CD8-positive, alpha-beta memory T cell (primary cell): ENCODE measurements around the gene CR1. TPM values are rescaled to one million over a fixed set of nuclear protein-coding genes. Genes with fewer than 3 reads are reported as not detected.
A peak's percentile ranks its signal among the peaks of the same experiment; 100 is the strongest.

ENCODE experiments used
- CTCF ChIA-PET: fragments of 350-600 bp; sonication (Branson Sonifier 250); formaldehyde crosslinking; loops from one replicate; lab custom pipeline; 2021; ENCODE audit warnings: antibody characterized with exemption; lab: Charles Lee
- POLR2A ChIA-PET: fragments of 350-600 bp; sonication (Branson Sonifier 250); formaldehyde crosslinking; loops from one replicate; lab custom pipeline; 2021; ENCODE audit warnings: antibody characterized with exemption; lab: Charles Lee
- DNase-seq, 5 donors: peaks; one replicate each; pipeline versions ENCODE4 v3.0.0 to v3.0.0-alpha.2; 2020 to 2022; ENCODE audit warnings: mixed read lengths in 1 of 5
- H3K27ac ChIP-seq: one replicate; pipeline ENCODE4 v1.7.0; 2013; ENCODE audit warnings: low read depth, mild to moderate bottlenecking, low read length, moderate library complexity
- H3K27me3 ChIP-seq: 2 replicates; pipeline ENCODE4 v1.7.0; 2013; ENCODE audit warnings: low read length, mild to moderate bottlenecking; ENCODE audit not compliant: insufficient read depth, poor library complexity, severe bottlenecking
- H3K36me3 ChIP-seq: 2 replicates; pipeline ENCODE4 v1.7.0; 2013; ENCODE audit warnings: mild to moderate bottlenecking, low read length, moderate library complexity; ENCODE audit not compliant: insufficient read depth
- H3K4me1 ChIP-seq: 2 replicates; pipeline ENCODE4 v1.7.0; 2013; ENCODE audit warnings: mild to moderate bottlenecking, low read length, moderate library complexity; ENCODE audit not compliant: insufficient read depth
- H3K4me3 ChIP-seq: 2 replicates; pipeline ENCODE4 v1.7.0; 2013; ENCODE audit warnings: mild to moderate bottlenecking, low read length
- H3K9me3 ChIP-seq: 2 replicates; pipeline ENCODE4 v1.7.0; 2013; ENCODE audit warnings: mild to moderate bottlenecking, low read length
- H3K27ac Mint-ChIP-seq, 8 donors: one replicate each; pipeline ENCODE4 v1.8.0; 2020 to 2021; ENCODE audit warnings: mixed read lengths in 8 of 8, mild to moderate bottlenecking in 6 of 8, inconsistent platforms in 3 of 8, moderate library complexity in 3 of 8
- H3K27me3 Mint-ChIP-seq, 2 donors: one replicate each; pipeline ENCODE4 v1.8.0; 2020 to 2021; ENCODE audit warnings: mixed read lengths in 2 of 2, mild to moderate bottlenecking in 1 of 2, moderate library complexity in 1 of 2
- H3K36me3 Mint-ChIP-seq, 3 donors: one replicate each; pipeline ENCODE4 v1.8.0; 2020 to 2021; ENCODE audit warnings: mixed read lengths in 3 of 3, inconsistent platforms in 1 of 3, mild to moderate bottlenecking in 1 of 3
- H3K4me1 Mint-ChIP-seq, 3 donors: one replicate each; pipeline ENCODE4 v1.8.0; 2020 to 2021; ENCODE audit warnings: mixed read lengths in 3 of 3, inconsistent platforms in 1 of 3, mild to moderate bottlenecking in 1 of 3
- H3K4me3 Mint-ChIP-seq, 7 donors: one replicate each; pipeline ENCODE4 v1.8.0; 2020 to 2021; ENCODE audit warnings: mixed read lengths in 7 of 7, mild to moderate bottlenecking in 6 of 7, moderate library complexity in 4 of 7, inconsistent platforms in 2 of 7
- H3K9me3 Mint-ChIP-seq, 5 donors: one replicate each; pipeline ENCODE4 v1.8.0; 2020 to 2022; ENCODE audit warnings: mixed read lengths in 5 of 5, mild to moderate bottlenecking in 3 of 5, moderate library complexity in 2 of 5, inconsistent platforms in 1 of 5
- polyA plus RNA-seq: library from polyadenylated mRNA; unstranded; fragments of 300-500 nt; fragmentation: Illumina TruSeq; gene quantifications from one replicate; pipeline ENCODE4 v1.2.3, GENCODE V29; 2021
- total RNA-seq, 2 experiments: library from RNA; stranded (reverse); gene quantifications; one replicate each; pipeline ENCODE4 v1.2.3, GENCODE V29; 2021

CR1 gene
- total and polyA plus RNA-seq, 3 experiments from 2014 or later = 2.3 to 4.2 (median 3.7) TPM

DNA sequence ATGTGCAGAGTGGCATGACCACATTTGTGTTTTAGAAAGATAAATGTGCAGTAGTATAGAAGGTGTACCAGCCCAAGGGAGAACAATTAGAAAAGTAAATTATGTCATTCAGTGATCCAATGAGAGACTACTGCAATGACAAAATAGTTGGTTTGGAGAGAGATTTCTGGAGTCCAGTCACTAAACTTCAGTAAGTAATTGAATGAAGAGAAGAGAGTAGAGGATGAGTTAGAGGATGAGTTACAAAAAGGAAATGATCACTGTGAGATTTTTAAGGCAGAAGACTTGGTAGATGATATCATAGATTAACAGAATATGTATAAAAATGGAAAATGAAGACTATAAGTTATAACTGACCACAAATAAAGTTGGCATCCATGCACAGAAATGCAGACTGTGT lies 33.4 kb upstream of the CR1 start:
- H3K36me3 Mint-ChIP-seq = peaks cover 0 to 2% (median 0%) of the 10 kb centered on the region in 3 donors
- DNase-seq = no peak
- Histone ChIP-seq H3K9me3 (no peaks in the 10 kb centered on the region), H3K36me3 (no peaks in the 10 kb centered on the region), H3K4me1 (peaks cover 59% of the 10 kb centered on the region), H3K4me3 (no peak overlapping the region), H3K27ac (no peak overlapping the region), H3K27me3 (no peaks in the 10 kb centered on the region)
- H3K27me3 Mint-ChIP-seq = peaks cover 12 to 22% of the 10 kb centered on the region in 2 donors
- H3K27ac Mint-ChIP-seq = no peak overlapping the region
- ChIA-PET POLR2A (no interaction called here), CTCF (no interaction called here)
- no peak overlapping the region for H3K4me3 Mint-ChIP-seq
- peaks cover 20 to 42% (median 40%) of the 10 kb centered on the region in 3 donors for H3K4me1 Mint-ChIP-seq
- no peaks in the 10 kb centered on the region for H3K9me3 Mint-ChIP-seq

GRCh38 chr1:207463021-207463420 lies 32.9 kb upstream of the CR1 start:
- Histone ChIP-seq H3K27me3 (no peaks in the 10 kb centered on the region), H3K27ac (no peak overlapping the region), H3K4me3 (no peak overlapping the region), H3K9me3 (no peaks in the 10 kb centered on the region), H3K36me3 (no peaks in the 10 kb centered on the region), H3K4me1 (peaks cover 54% of the 10 kb centered on the region)
- Mint-ChIP-seq H3K4me1 (peaks cover 20 to 42% (median 40%) of the 10 kb centered on the region in 3 donors), H3K4me3 (no peak overlapping the region), H3K27ac (peak overlapping the region in 1 of 8 donors; percentile 2), H3K9me3 (no peaks in the 10 kb centered on the region), H3K36me3 (peaks cover 0 to 2% (median 0%) of the 10 kb centered on the region in 3 donors), H3K27me3 (peaks cover 12 to 22% of the 10 kb centered on the region in 2 donors)
- POLR2A ChIA-PET = no interaction called here
- CTCF ChIA-PET = no interaction called here
- no peak for DNase-seq

DNA sequence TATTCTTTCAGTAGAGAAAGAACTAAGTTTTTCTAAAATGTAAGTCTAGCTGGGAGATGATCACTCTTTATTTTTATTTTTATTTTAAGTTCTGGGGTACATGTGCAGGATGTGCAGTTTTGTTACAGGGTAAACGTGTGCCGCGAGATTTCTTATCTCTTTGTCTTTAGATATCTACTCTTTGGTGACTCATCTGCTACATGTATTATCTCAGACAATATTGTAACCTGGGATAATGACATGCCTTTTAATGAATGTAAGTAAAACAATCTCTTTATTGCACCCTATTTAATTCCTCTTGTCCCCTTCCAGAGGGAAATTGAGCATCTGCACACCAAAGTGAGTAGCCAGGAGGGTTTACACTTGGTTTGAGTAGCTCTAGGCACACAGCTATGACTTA lies 32.4 kb upstream of the CR1 start:
- Mint-ChIP-seq H3K27ac (peak overlapping the region in 1 of 8 donors; percentile 31), H3K4me3 (peak overlapping the region in 1 of 7 donors; percentile 15), H3K27me3 (peaks cover 14 to 26% of the 10 kb centered on the region in 2 donors), H3K36me3 (peaks cover 0 to 2% (median 0%) of the 10 kb centered on the region in 3 donors), H3K9me3 (no peaks in the 10 kb centered on the region), H3K4me1 (peaks cover 20 to 42% (median 40%) of the 10 kb centered on the region in 3 donors)
- H3K27ac ChIP-seq = no peak overlapping the region
- no peaks in the 10 kb centered on the region for H3K36me3 ChIP-seq
- ChIA-PET POLR2A (no interaction called here), CTCF (no interaction called here)
- H3K4me1 ChIP-seq = peaks cover 49% of the 10 kb centered on the region
- H3K9me3 ChIP-seq = no peaks in the 10 kb centered on the region
- no peaks in the 10 kb centered on the region for H3K27me3 ChIP-seq
- DNase-seq = no peak
- H3K4me3 ChIP-seq = no peak overlapping the region

DNA sequence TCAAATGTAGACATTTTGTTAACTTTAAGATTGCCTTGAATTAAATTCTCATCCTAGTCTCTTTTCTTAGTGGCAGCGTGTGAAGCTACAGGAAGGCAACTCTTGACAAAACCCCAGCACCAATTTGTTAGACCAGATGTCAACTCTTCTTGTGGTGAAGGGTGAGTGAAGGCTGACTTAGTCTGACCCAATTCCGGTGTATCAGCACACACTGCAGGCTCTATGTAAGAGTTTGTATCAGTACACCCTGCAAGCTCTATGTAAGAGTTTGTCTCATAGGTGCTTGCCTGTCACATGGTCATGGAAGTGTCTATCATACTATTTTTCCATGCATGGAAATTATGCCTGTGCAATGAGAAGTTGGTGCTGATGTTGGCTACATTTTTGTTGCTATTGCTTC lies 25.0 kb upstream of the CR1 start:
- H3K27ac ChIP-seq = no peak overlapping the region
- H3K27me3 ChIP-seq = no peaks in the 10 kb centered on the region
- Mint-ChIP-seq H3K9me3 (no peaks in the 10 kb centered on the region), H3K4me1 (peaks cover 9 to 17% (median 12%) of the 10 kb centered on the region in 3 donors), H3K36me3 (no peaks in the 10 kb centered on the region), H3K27me3 (peaks cover 13 to 32% of the 10 kb centered on the region in 2 donors), H3K27ac (peak overlapping the region in 6 of 8 donors; percentile 2 to 50 (median 18)), H3K4me3 (no peak overlapping the region)
- ChIA-PET CTCF (interaction anchor here (1.1 to 1.4 kb wide), 2 partner anchors 17 to 386 kb away, joined by 3 to 4 read pairs; partner anchors contain the start of gene CR2), POLR2A (no interaction called here)
- H3K4me1 ChIP-seq = peaks cover 7% of the 10 kb centered on the region
- peak in 2 of 5 donors; percentile 40 to 64 for DNase-seq
- H3K9me3 ChIP-seq = no peaks in the 10 kb centered on the region
- H3K36me3 ChIP-seq = no peaks in the 10 kb centered on the region
- H3K4me3 ChIP-seq = no peak overlapping the region

DNA sequence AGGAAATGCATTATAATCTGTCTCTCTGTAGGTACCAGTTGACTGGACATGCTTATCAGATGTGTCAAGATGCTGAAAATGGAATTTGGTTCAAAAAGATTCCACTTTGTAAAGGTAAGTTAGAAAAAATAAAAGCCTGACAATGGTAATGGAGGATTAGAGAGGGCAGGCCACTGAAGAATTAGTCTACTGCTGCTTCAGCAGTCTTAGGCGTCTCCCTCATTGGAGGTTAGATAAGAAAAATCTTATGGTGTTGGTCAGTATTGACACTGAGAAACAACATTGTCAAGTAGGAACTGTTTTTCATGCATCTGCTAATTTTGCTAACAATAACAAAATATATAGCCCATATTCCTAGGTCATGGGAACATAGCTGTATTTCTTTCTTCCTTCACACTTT lies 21.7 kb upstream of the CR1 start:
- Histone ChIP-seq H3K4me3 (no peak overlapping the region), H3K27ac (no peak overlapping the region), H3K4me1 (peaks cover 7% of the 10 kb centered on the region), H3K36me3 (no peaks in the 10 kb centered on the region), H3K9me3 (no peaks in the 10 kb centered on the region), H3K27me3 (no peaks in the 10 kb centered on the region)
- ChIA-PET POLR2A (no interaction called here), CTCF (no interaction called here)
- H3K36me3 Mint-ChIP-seq = peaks cover 0 to 2% (median 1%) of the 10 kb centered on the region in 3 donors
- H3K4me3 Mint-ChIP-seq = no peak overlapping the region
- no peaks in the 10 kb centered on the region for H3K9me3 Mint-ChIP-seq
- no peak for DNase-seq
- H3K4me1 Mint-ChIP-seq = peaks cover 9 to 16% (median 10%) of the 10 kb centered on the region in 3 donors
- peaks cover 4 to 16% of the 10 kb centered on the region in 2 donors for H3K27me3 Mint-ChIP-seq
- H3K27ac Mint-ChIP-seq = no peak overlapping the region

- peaks cover 8 to 12% of the 10 kb centered on the region in 2 donors for H3K27me3 Mint-ChIP-seq
- H3K4me1 Mint-ChIP-seq = no peaks in the 10 kb centered on the region
- ChIA-PET POLR2A (no interaction called here), CTCF (no interaction called here)
- Histone ChIP-seq H3K36me3 (no peaks in the 10 kb centered on the region), H3K9me3 (no peaks in the 10 kb centered on the region), H3K4me1 (no peaks in the 10 kb centered on the region), H3K4me3 (no peak overlapping the region), H3K27me3 (no peaks in the 10 kb centered on the region), H3K27ac (no peak overlapping the region)
- H3K4me3 Mint-ChIP-seq = no peak overlapping the region
- H3K9me3 Mint-ChIP-seq = no peaks in the 10 kb centered on the region
- no peak for DNase-seq
- H3K27ac Mint-ChIP-seq = peak overlapping the region in 1 of 8 donors; percentile 71
- no peaks in the 10 kb centered on the region for H3K36me3 Mint-ChIP-seq
These were observed 9.8 kb upstream of the CR1 start for GRCh38 chr1:207486198-207486597.

GRCh38 chr1:207487636-207488035 lies 8.3 kb upstream of the CR1 start:
- DNase-seq = no peak
- no peaks in the 10 kb centered on the region for H3K36me3 Mint-ChIP-seq
- no peaks in the 10 kb centered on the region for H3K4me1 Mint-ChIP-seq
- no peak overlapping the region for H3K27ac ChIP-seq
- H3K27me3 ChIP-seq = no peaks in the 10 kb centered on the region
- H3K36me3 ChIP-seq = no peaks in the 10 kb centered on the region
- H3K9me3 Mint-ChIP-seq = no peaks in the 10 kb centered on the region
- no peak overlapping the region for H3K27ac Mint-ChIP-seq
- H3K4me3 ChIP-seq = no peak overlapping the region
- H3K9me3 ChIP-seq = no peaks in the 10 kb centered on the region
- H3K4me1 ChIP-seq = no peaks in the 10 kb centered on the region
- peaks cover 7 to 8% of the 10 kb centered on the region in 2 donors for H3K27me3 Mint-ChIP-seq
- POLR2A ChIA-PET = no interaction called here
- CTCF ChIA-PET = no interaction called here
- no peak overlapping the region for H3K4me3 Mint-ChIP-seq

DNA sequence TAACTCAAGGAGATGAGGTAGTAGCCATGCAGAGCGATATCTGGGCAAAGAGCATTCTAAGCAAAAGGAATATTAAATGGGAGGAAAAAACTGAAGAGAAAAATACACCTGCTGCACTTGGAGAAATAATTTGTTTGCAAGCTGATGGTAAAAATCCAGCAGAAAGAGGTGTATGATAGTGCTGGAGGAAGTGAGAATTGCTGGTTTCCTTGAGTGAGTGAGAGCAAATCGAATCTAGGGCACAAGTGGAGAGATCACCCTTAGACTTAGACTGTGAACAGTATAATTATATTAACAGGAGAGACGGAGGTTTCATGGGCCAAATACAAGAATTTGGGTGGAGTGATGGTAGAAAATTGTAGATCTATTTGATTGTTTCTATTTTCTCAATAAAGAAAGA lies 2.7 kb upstream of the CR1 start:
- Mint-ChIP-seq H3K9me3 (no peaks in the 10 kb centered on the region), H3K4me3 (no peak overlapping the region), H3K4me1 (peaks cover 8 to 16% (median 8%) of the 10 kb centered on the region in 3 donors), H3K36me3 (no peaks in the 10 kb centered on the region), H3K27me3 (peaks cover 8 to 25% of the 10 kb centered on the region in 2 donors), H3K27ac (no peak overlapping the region)
- no peak overlapping the region for H3K27ac ChIP-seq
- H3K36me3 ChIP-seq = no peaks in the 10 kb centered on the region
- H3K27me3 ChIP-seq = peaks cover 12% of the 10 kb centered on the region
- no peak overlapping the region for H3K4me3 ChIP-seq
- CTCF ChIA-PET = interaction anchor here (0.5 to 1.7 kb wide), 2 partner anchors 39 to 707 kb away, joined by 3 to 6 read pairs; partner anchors contain the start of gene CR2
- no peak for DNase-seq
- H3K9me3 ChIP-seq = no peaks in the 10 kb centered on the region
- peaks cover 6% of the 10 kb centered on the region for H3K4me1 ChIP-seq
- POLR2A ChIA-PET = no interaction called here
